Endothelial cell of umbilical vein (primary cell): ENCODE measurements around the gene CCNJL. TPM values are rescaled to one million over a fixed set of nuclear protein-coding genes. Genes with fewer than 3 reads are reported as not detected.

Source experiments
- BruUV-seq: library from RNA; stranded (reverse); fragments of 400-500 nt; replicated peaks from 2 replicates; lab custom pipeline; 2021; lab: Mats Ljungman, UMichigan
- CTCF ChIA-PET: fragments of 300-600, 350-600 bp; sonication (Branson Sonifier 250); formaldehyde crosslinking; loops from one replicate; lab custom pipeline; 2021; ENCODE audit warnings: antibody characterized with exemption, inconsistent platforms; lab: Charles Lee
- POLR2A ChIA-PET: fragments of 300-600, 350-600 bp; sonication (Branson Sonifier 250); formaldehyde crosslinking; loops from one replicate; lab custom pipeline; 2021; ENCODE audit warnings: antibody characterized with exemption, inconsistent platforms; lab: Charles Lee
- DNase-seq: peaks from one replicate; pipeline ENCODE4 v3.0.0-alpha.2; 2011; ENCODE audit warnings: low read depth, low spot score
- FAIRE-seq: peaks from 2 replicates; lab custom pipeline; 2011; peaks lifted over from hg19 to GRCh38; lab: Jason Lieb, UNC
- H2AFZ ChIP-seq: 2 replicates; pipeline ENCODE4 v1.6.0; 2012; ENCODE audit warnings: low read depth, low read length, control low read depth, inconsistent platforms
- H3K27ac ChIP-seq: 2 replicates; pipeline ENCODE4 v1.5.1; 2011; ENCODE audit warnings: low read depth, mild to moderate bottlenecking, control low read depth, low read length, moderate library complexity; ENCODE audit not compliant: insufficient read depth
- H3K27me3 ChIP-seq, 2 experiments: 2 replicates each; pipeline versions ENCODE4 v1.6.0 to v1.6.1; 2011; ENCODE audit warnings: low read length in 2 of 2, mixed read lengths in 1 of 2; ENCODE audit not compliant: control insufficient read depth in 2 of 2, insufficient read depth in 2 of 2
- H3K36me3 ChIP-seq, 2 experiments: 2 replicates in 1 of 2; 3 replicates in 1 of 2; pipeline ENCODE4 v1.5.1; 2011; ENCODE audit warnings: low read length in 2 of 2, mild to moderate bottlenecking in 1 of 2, moderate library complexity in 1 of 2; ENCODE audit not compliant: control insufficient read depth in 2 of 2, insufficient read depth in 2 of 2; ENCODE audit errors: extremely low read depth in 1 of 2
- H3K4me1 ChIP-seq: 3 replicates; pipeline ENCODE4 v1.5.1; 2011; ENCODE audit warnings: mild to moderate bottlenecking, low read length; ENCODE audit not compliant: control insufficient read depth, insufficient read depth; ENCODE audit errors: extremely low read depth
- H3K4me2 ChIP-seq: 2 replicates; pipeline ENCODE4 v1.6.1; 2011; ENCODE audit warnings: low read length, control low read depth, mixed read lengths; ENCODE audit not compliant: insufficient read depth
- H3K4me3 ChIP-seq, 3 experiments: fragments of 200-600 bp in 1 of 3; sonication (generic), shearing (Covaris generic) in 1 of 3; replicated peaks in 1 of 3; 2 replicates each; pipeline ENCODE4 v1.5.1; 2011 to 2016; ENCODE audit warnings: control low read depth in 3 of 3, low read length in 3 of 3, mild to moderate bottlenecking in 2 of 3, inconsistent platforms in 1 of 3, low read depth in 1 of 3, moderate library complexity in 1 of 3; ENCODE audit not compliant: insufficient read depth in 1 of 3
- H3K79me2 ChIP-seq: 2 replicates; pipeline ENCODE4 v1.6.0; 2012; ENCODE audit warnings: low read length, inconsistent platforms; ENCODE audit not compliant: control insufficient read depth, insufficient read depth
- H3K9ac ChIP-seq: replicated peaks from 2 replicates; pipeline ENCODE3; 2011; ENCODE audit warnings: low read length, control low read depth; ENCODE audit not compliant: insufficient read depth; ENCODE audit errors: extremely low read depth
- H3K9me1 ChIP-seq: replicated peaks from 3 replicates; pipeline ENCODE4 v1.6.0; 2011; ENCODE audit warnings: mild to moderate bottlenecking, low read length; ENCODE audit not compliant: control insufficient read depth, insufficient read depth; ENCODE audit errors: extremely low read depth
- H3K9me3 ChIP-seq: replicated peaks from 2 replicates; pipeline ENCODE4 v1.5.1; 2012; ENCODE audit warnings: low read length, inconsistent platforms; ENCODE audit not compliant: control insufficient read depth, insufficient read depth
- H4K20me1 ChIP-seq: replicated peaks from 2 replicates; pipeline ENCODE3; 2011; ENCODE audit warnings: mild to moderate bottlenecking, low read length; ENCODE audit not compliant: control insufficient read depth, insufficient read depth; ENCODE audit errors: extremely low read depth
- EZH2 ChIP-seq: IDR thresholded peaks from 2 replicates; pipeline ENCODE4 v1.6.1; 2012; ENCODE audit warnings: borderline replicate concordance, low read depth, mild to moderate bottlenecking, moderate library complexity, low read length, inconsistent platforms; ENCODE audit not compliant: severe bottlenecking
- FOS ChIP-seq: IDR thresholded peaks from 2 replicates; pipeline ENCODE4 v1.6.1; 2011; ENCODE audit warnings: mild to moderate bottlenecking, low read length, moderate library complexity, borderline replicate concordance; ENCODE audit not compliant: insufficient read depth
- GATA2 ChIP-seq: IDR thresholded peaks from 2 replicates; pipeline ENCODE4 v1.7.0; 2011; ENCODE audit warnings: low read depth, mild to moderate bottlenecking, moderate library complexity, mixed read lengths, low read length; ENCODE audit not compliant: insufficient read length, insufficient read depth
- MYC ChIP-seq: IDR thresholded peaks from one replicate; pipeline ENCODE4 v1.6.1; 2011; ENCODE audit warnings: mild to moderate bottlenecking, low read depth, low read length
- dilution Hi-C: fragments of 300-500 bp; cut with MboI; formaldehyde crosslinking; loops from one replicate; pipeline ENCODE4 v1.15.0; 2019; ENCODE audit warnings: low sequenced_read_pairs; ENCODE audit not compliant: extremely low pct_ligation_motif_present
- intact Hi-C: fragments of 100-400 bp; cut with micrococcal nuclease; formaldehyde crosslinking; loops from one replicate; pipeline ENCODE4 v1.10.0; 2022
- polyA plus RNA-seq, 4 experiments: library from polyadenylated mRNA; depleted of rRNA in 3 of 4; stranded (reverse) in 3 of 4; unstranded in 1 of 4; fragments of >200 nt; gene quantifications; 2 replicates each; pipeline versions ENCODE4 v1.2.1 to v1.2.3, GENCODE V29; 2011 to 2012; ENCODE audit warnings: missing spikeins in 1 of 4
- total RNA-seq: library from RNA; stranded (reverse); gene quantifications from 2 replicates; pipeline ENCODE4 v1.2.3, GENCODE V29; 2021
- TF ChIP-seq, protein P1 (sequence below), 2 donors: IDR thresholded peaks; 1 replicate in 1 of 2; 2 replicates in 1 of 2; pipeline ENCODE4 v1.5.1; 2011; ENCODE audit warnings: low read length in 2 of 2, mild to moderate bottlenecking in 2 of 2, moderate library complexity in 2 of 2, control low read depth in 1 of 2, inconsistent platforms in 1 of 2, low read depth in 1 of 2; ENCODE audit not compliant: insufficient read depth in 1 of 2; ENCODE audit errors: extremely low read depth in 1 of 2
- TF ChIP-seq, protein P2 (sequence below): IDR thresholded peaks from 2 replicates; pipeline ENCODE4 v1.6.1; 2011; ENCODE audit not compliant: insufficient read depth, insufficient read length

The CCNJL gene
- total and polyA plus RNA-seq, 2 donors (not counting 3 experiments of a cell fraction or from before 2014, with no cell fraction given), result 20.0 to 21.3 TPM

DNA sequence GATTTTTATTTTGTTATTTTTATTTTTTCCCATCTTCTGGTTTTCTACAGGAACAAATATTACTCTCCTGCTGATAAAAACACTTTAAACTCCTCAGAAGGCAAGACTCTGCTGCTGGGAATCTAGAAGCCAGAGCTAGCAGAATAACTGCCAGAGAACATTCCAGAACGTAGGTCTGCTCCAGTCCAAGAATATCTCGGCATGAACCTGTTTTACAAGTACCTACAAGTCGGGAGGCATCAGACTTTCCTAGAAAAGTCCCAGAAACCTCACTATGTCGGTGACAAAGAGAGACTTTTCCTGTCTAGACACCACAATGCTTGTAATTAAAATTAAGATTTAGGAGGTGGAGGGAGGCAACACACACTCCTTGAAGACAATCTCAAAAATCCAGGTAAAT lies 41.7 kb downstream of the CCNJL start:
- dilution Hi-C loops (no loop called here), intact Hi-C loops (loop anchor here (1.0 to 5.0 kb wide), 4 partner anchors 16 to 188 kb away; no protein-coding TSS in a partner anchor)
- Histone ChIP-seq H3K9me1 (no peaks in the 10 kb centered on the region), H2AFZ (no peak overlapping the region), H3K79me2 (no peaks in the 10 kb centered on the region), H3K4me2 (peak overlapping the region; percentile 16), H4K20me1 (no peaks in the 10 kb centered on the region), H3K4me3 (no peak overlapping the region), H3K27me3 (no peaks in the 10 kb centered on the region), H3K9me3 (no peaks in the 10 kb centered on the region), H3K9ac (peak overlapping the region; percentile 33), H3K36me3 (no peaks in the 10 kb centered on the region), H3K4me1 (peaks cover 49% of the 10 kb centered on the region), H3K27ac (peak overlapping the region; percentile 19)
- ChIA-PET CTCF (interaction anchor here (1.1 to 1.7 kb wide), 5 partner anchors 10 to 73 kb away, joined by 3 to 5 read pairs (median 4); partner anchors contain the start of gene CCNJL), POLR2A (interaction anchor here (0.7 to 1.0 kb wide), 2 partner anchors 9 to 249 kb away, joined by 3 read pairs; no protein-coding TSS in a partner anchor)
- no TSS peak for BruUV-seq
- FAIRE-seq, result no peak
- TF ChIP-seq GATA2 (no peak), MYC (no peak), EZH2 (no peak), FOS (no peak)
- TF ChIP-seq, protein P1, sequence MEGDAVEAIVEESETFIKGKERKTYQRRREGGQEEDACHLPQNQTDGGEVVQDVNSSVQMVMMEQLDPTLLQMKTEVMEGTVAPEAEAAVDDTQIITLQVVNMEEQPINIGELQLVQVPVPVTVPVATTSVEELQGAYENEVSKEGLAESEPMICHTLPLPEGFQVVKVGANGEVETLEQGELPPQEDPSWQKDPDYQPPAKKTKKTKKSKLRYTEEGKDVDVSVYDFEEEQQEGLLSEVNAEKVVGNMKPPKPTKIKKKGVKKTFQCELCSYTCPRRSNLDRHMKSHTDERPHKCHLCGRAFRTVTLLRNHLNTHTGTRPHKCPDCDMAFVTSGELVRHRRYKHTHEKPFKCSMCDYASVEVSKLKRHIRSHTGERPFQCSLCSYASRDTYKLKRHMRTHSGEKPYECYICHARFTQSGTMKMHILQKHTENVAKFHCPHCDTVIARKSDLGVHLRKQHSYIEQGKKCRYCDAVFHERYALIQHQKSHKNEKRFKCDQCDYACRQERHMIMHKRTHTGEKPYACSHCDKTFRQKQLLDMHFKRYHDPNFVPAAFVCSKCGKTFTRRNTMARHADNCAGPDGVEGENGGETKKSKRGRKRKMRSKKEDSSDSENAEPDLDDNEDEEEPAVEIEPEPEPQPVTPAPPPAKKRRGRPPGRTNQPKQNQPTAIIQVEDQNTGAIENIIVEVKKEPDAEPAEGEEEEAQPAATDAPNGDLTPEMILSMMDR (IDR thresholded peaks at IDR 0.05; ENCODE audit: extremely low read depth in 1 of 2, insufficient read depth in 1 of 2, low read depth in 1 of 2, low read length in 2 of 2), result no peak
- TF ChIP-seq, protein P2, sequence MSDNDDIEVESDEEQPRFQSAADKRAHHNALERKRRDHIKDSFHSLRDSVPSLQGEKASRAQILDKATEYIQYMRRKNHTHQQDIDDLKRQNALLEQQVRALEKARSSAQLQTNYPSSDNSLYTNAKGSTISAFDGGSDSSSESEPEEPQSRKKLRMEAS, result no peak
- DNase-seq, result no peak
